GM18867 (cell line): ENCODE data around the gene BRAF.
A peak's percentile ranks its signal among the peaks of the same experiment; 100 is the strongest.
"Not testable (repeated sequence)": the region's sequence is repeated elsewhere in the genome, so short reads cannot be mapped to it uniquely, and the experiment has no call there.

ENCODE experiments used
- ATAC-seq: cut with Tn5 transposase; IDR thresholded peaks from one replicate; pipeline ENCODE4 v1.9.1; 2021; ENCODE audit warnings: mild to moderate bottlenecking, moderate library complexity; ENCODE audit not compliant: unreplicated experiment

Gene BRAF

DNA sequence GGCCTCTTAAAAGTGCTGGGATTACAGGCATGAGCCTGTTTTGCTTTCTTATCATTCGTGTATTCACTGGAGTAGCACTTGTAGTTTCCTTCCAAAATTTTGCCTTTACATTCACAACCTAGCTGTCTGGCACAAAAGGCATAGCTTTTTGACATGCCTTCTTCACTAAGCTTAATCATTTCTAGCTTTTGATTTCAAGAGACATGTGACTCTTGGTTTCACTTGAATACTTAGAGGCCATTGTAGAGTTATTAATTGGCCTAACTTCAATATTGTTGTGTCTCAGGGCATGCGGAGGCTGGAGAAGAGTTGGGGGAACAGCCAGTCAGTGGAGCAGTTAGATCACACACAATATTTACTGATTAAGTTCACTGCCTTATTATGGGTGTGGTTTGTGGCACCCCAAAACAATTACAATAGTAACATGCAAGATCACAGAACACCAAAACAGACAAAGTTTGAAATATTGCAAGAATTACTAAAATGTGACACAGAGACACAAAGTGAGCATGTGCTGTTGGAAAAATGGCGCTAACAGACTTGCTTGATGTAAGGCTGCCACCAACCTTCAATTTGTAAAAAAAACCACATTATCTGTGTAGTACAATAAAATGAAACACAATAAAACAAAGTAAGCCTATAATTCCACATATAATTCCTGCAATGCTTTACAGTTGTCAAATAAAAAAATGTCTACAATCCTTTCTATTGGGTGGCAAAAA lies 43.1 kb downstream of the BRAF start:
- peak; percentile 64 for ATAC-seq

GRCh38 chr7:140877249-140877524 lies 47.5 kb downstream of the BRAF start:
- no peak for ATAC-seq

DNA sequence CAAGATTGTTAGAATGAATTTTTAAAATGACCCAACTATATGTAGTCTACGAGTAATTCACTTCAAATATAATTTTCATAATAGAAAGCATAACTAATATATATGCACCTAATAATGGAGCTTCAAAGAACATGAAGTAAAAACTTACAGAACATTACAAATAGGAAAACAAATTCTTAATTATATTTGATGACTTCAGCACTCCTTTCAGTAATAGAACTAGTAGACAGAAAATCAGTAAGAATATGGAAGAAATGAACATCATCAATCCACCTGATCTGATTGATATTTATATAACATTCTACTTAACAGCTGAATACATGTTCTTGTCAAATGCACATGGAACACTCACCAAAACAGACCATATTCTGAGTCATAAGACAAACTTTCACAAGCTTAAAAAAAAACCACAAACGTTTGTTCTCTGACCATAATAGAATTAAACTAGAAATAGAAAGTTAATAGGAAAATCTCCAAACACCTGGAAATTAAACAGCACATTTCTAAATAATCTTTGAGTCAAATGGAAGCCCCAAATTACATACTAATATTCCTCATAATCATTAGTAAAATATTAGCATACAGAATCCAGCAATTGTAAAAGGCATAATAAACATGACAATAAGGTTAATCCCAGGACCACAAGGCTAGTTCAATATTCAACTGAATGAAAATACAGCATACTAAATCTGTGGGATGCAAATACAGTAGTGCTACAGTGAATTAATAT lies 48.0 kb downstream of the BRAF start:
- ATAC-seq = peak; percentile 79

GRCh38 chr7:140873434-140873833 lies 51.3 kb downstream of the BRAF start:
- no peak for ATAC-seq

DNA sequence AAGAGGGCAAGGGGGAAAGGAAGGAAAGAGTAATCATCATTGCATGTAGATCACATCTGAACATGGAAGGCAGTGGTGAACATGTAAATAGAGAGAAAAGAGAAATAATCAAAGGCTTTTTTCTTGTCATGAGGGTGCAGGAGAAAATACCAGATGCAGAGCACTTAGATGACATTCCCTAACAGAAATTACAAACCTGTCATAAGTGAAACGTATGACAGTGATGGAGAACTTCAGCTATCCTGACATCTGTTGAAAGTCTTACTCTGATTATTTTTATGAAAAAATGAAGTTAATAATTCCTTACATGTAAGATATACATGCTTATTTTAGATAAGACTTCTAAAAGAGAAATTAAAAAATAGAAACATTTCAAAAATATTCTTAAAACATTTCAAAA lies 54.7 kb downstream of the BRAF start:
- no peak for ATAC-seq

DNA sequence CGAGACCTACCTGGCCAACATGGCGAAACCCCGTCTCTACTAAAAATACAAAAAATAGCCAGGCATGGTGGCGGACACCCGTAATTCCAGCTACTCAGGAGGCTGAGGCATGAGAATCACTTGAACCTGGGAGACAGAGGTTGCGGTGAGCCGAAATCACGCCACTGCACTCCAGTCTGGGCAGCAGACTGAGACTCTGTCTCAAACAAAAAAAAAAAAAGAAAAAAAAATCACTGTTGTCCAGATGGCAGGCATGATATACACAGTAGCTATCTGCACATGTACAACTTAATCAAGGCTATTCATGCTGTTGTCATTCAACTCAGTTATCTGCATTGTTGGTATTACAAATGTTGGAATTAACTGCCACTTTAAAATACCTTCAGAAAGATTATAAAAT lies 55.3 kb downstream of the BRAF start:
- no peak for ATAC-seq

DNA sequence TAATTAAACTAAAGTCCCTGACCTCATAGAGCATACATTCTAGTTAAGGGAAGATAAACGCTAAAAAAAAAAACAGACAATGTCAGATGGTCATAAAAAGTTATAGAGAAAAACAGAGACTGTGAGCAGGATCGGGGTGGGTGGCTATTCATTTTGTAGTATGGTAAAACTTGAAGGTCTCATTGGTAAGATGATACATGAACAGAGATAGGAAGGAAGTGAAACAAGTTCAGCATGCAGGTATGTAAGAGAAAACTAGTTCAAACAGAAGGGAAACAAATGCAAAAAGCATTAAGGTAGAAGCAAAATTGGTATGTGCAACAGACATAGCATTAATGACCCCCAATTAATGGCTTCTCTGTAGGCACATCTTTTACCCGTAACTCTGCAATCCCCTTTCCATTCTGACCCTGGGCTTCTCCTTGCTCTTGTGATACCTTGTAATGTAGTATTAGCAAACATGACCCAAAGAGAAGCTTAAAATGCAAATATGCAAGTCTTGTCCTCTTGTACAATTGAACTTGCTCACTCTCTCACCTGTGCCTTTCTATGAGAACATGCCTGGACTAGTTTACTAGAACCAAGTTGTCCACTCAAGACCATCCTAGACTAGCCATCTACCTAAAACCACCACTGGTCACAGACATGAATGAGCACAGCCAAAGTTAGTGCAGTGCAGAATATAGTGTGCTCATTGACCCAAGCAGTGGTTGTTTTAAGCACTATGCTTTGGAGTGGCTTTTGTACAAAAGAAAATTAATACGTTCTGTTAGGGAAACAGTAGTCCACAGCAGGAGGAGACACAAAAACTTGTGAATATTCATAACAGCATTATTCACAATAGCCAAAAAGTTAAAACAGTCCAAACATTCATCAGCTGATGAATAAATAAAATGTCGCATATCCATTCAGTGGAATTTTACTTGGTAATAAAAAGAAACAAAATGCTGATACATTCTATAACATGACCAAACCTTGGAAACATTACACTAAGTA lies 57.0 kb downstream of the BRAF start:
- no peak for ATAC-seq

- ATAC-seq = no peak
Observed at GRCh38 chr7:140866926-140867325, 57.8 kb downstream of the BRAF start.

DNA sequence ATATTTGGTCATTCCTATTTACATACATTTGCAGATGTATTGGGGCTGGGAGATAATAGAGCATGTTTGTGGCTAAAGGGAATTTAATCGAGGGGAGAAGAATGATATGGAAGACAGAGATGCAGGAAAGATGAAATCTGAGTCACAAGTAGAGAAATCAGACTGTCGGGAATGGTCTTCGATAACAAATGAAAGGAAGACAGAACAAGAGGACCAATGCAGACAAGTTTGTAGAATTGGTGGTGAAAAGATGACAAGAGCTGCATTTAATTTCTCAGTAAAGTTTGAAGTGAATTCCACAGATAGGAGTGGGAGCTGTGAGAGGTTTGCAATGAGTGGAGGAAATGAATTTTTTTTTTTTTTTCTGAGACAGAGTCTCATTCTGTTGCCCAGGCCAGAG lies 60.0 kb downstream of the BRAF start:
- ATAC-seq = no peak

- ATAC-seq = no peak
Observed at GRCh38 chr7:140863867-140864266, 60.9 kb downstream of the BRAF start.

- ATAC-seq = no peak
Observed at GRCh38 chr7:140863184-140863583, 61.5 kb downstream of the BRAF start.

DNA sequence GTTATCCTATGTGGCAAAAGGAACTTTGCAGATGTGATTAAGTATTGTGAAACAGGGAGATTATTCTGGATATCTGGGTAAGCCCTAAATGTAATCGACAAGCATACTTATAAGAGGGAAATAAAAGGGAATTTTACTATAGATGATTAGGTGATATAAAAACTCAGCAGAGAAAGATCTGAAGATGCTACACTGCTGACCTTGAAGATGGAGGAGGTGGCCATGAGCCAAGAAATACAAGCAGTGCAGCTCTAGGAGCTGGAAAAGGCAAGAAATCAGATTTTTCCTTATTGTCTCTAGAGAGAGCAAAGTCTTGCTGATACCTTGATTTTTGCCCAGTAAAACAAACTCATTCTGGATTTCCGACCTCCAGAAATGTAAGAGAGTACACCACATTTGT lies 67.7 kb downstream of the BRAF start:
- no peak for ATAC-seq

DNA sequence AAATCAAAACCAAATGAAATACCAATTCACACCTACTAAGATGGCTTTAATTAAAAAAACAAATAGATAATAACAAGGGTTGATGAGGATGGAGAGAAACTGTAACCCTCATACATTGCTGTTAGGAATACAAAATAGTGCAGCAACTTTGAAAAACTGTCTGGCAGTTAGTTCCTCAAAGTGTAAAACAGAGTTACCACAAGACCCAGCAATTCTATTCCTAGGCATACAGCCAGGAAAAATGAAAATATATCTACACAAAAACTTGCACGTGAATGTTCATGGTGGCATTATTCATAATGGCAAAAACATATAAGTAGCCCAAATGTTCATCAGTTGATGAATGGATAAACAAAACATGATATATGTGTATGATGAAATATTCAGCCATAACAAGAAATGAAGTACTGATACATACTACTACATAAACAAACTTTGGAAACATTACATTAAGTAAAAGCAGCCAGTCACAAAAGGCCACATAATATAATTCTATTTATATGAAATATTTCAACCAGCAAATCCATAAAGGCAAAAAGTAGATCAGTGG lies 83.5 kb downstream of the BRAF start:
- no peak for ATAC-seq

DNA sequence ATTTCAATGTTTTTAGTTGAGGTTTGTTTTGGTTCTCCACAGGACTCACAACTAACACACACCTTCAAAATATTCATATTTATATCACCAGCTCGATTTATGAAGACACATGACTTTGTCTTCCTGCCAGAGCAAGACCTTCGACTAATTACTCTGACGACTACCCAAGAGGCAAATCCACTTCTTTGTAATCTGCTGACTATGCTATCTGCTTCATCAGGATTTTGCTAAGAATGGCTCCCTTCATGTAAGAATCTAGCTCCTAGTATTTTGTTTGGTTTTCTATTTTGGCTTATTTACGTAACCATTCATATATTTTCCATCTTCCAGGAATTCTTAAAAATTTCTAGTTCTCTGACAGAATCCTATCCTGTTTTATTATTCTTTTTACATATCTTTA lies 93.0 kb downstream of the BRAF start:
- ATAC-seq = no peak

GRCh38 chr7:140829720-140830119 lies 95.0 kb downstream of the BRAF start:
- ATAC-seq = no peak

DNA sequence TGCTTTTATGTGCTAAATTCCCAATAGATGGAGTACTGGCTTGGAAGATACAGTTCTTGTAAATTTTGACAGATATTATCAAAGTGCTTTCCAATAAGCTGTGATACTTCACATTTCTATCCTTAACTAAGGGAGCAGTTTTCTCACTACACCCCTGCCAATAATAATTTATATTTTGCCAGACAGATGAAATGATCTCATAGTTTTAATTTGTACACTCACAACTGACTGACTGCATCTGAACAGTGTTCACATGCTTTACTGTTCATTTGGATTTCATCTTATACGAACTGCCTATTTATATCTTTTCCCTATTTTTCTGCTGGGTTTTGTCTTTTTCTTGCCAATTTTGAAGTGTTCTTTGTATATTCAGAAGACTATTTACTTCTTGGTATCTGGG lies 96.0 kb downstream of the BRAF start:
- no peak for ATAC-seq

GRCh38 chr7:140817383-140817782 lies 107.3 kb downstream of the BRAF start:
- ATAC-seq = not testable (repeated sequence)

DNA sequence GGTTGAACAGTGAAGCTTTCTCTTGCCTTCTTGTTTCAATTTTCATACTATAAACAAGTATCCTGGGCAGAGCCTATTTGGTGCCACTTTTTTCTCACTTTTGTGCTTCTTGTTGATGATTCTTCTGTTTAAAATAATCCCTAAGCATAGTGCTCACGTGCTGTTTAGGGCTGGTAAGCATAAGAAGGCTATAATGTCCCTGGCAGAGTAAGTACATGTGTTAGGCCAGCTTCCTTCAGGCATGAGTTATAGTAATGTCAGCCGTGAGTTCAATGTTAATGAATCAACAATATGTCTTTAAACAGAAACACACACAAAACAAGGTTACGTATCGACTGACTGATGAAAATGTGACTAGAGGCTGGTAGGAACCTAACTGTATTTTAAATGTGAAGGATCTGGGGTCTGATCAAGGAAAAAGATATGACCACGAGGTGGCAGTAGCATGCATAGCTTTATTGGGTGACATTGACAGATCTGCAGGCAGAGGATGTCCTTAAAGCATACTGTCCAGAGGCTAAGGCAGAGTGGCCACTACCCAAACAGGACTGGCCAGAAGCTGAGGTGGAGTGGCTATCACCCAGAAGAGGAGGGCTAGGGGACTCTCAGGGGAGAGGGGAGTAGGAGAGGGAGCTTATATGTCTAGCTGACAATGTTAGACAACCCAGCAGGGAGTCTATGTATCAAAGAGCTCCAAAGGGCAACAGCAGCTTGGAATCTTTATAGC lies 113.7 kb downstream of the BRAF start:
- ATAC-seq = peak; percentile 80

DNA sequence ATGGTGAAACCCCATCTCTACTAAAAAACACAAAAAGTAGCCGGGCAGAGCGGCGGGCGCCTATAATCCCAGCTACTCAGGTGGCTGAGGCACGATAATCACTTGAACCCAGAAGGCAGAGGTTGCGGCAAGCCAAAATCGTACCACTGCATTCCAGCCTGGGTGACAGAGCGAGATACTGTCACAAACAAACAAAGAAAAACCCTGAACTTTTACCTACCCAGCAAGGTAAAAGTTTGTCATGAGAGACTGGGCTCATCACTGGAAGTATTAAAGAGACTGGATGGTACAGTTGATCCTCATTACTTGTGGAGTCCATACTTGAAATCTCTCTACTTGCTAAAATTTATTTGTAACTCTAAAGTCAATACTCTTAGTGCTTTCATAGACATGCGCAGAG lies 114.3 kb downstream of the BRAF start:
- no peak for ATAC-seq

- no peak for ATAC-seq
Observed at GRCh38 chr7:140778975-140779374, 145.8 kb downstream of the BRAF start.

GRCh38 chr7:140778568-140778967 lies 146.2 kb downstream of the BRAF start:
- no peak for ATAC-seq
